ENCODE measurements around the gene NPHS2. TPM values are rescaled to one million over a fixed set of nuclear protein-coding genes. Genes with fewer than 3 reads are reported as not detected.
"Not testable (repeated sequence)": the region's sequence is repeated elsewhere in the genome, so short reads cannot be mapped to it uniquely, and the experiment has no call there.

NPHS2 gene
- total RNA-seq, 1 donor from 2014 or later: not detected

GRCh38 chr1:179549368-179549700, 26.4 kb downstream of the NPHS2 start:
- ATAC-seq: no peak
- DNase-seq (ENCODE audit: low spot score): no peak
- intact Hi-C loops (cut with DNase I): no loop called here

- DNase-seq (ENCODE audit: low spot score) (no peak), ATAC-seq (no peak)
- intact Hi-C loops (cut with DNase I): no loop called here
Observed at GRCh38 chr1:179548666-179549367, 26.9 kb downstream of the NPHS2 start.

DNA sequence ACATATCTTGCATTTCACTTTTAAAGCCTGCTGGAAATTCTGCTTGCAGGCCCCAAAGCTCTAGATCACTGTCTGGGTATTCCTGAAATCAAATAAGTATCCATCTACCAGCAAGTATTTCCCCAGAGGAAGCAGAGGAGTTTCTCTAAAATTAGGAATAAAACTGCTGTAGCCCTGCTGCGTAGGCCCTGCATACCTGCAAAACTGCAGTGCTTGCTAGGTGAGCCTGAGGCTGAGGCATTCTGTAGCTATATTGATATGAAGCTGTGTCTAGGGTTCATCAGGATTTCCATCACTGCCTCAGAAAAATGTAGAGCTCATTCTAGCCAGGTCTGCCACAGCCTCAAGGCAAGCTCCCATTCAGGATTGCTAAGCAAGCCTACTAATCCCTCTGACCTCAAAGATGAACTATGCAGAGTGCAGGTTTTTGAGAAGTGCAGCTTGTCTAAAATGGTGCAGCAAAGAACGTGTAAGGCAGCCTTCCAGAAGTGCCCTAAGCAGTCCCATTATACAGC, 28.7 kb downstream of the NPHS2 start:
- no peak for ATAC-seq
- intact Hi-C loops (cut with DNase I): no loop called here
- no peak for DNase-seq (ENCODE audit: low spot score)

DNA sequence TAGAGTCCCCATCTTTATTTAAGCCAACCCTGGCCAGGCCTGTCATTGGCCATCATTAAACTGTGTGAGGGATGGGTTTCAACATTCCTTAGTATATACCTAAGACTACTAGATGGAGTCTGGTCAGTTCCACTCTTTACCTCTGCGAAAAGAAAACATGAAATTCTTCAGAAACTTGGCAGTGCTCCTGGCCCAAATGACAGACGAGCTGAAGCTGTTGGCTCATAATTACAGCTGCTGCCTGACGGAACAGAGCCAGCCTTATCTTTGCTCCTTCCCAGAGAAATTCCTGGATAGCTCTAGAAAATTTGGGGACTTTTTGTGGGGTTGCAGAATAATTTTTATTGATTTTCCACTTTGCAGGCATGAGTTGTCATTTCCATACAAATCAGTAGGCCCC, 30.4 kb downstream of the NPHS2 start:
- intact Hi-C loops (cut with DNase I): no loop called here
- ATAC-seq: no peak

GRCh38 chr1:179541774-179542173, 34.0 kb downstream of the NPHS2 start:
- no peak for ATAC-seq
- intact Hi-C loops (cut with DNase I): no loop called here
- DNase-seq (ENCODE audit: low spot score): no peak

More for the DNA sequence above, 30.4 kb downstream of the NPHS2 start:
- no peak for DNase-seq (ENCODE audit: low spot score)

- DNase-seq (ENCODE audit: low spot score) (no peak), ATAC-seq (no peak)
- intact Hi-C loops (cut with DNase I): no loop called here
Observed at GRCh38 chr1:179530352-179530751, 45.4 kb downstream of the NPHS2 start.

DNA sequence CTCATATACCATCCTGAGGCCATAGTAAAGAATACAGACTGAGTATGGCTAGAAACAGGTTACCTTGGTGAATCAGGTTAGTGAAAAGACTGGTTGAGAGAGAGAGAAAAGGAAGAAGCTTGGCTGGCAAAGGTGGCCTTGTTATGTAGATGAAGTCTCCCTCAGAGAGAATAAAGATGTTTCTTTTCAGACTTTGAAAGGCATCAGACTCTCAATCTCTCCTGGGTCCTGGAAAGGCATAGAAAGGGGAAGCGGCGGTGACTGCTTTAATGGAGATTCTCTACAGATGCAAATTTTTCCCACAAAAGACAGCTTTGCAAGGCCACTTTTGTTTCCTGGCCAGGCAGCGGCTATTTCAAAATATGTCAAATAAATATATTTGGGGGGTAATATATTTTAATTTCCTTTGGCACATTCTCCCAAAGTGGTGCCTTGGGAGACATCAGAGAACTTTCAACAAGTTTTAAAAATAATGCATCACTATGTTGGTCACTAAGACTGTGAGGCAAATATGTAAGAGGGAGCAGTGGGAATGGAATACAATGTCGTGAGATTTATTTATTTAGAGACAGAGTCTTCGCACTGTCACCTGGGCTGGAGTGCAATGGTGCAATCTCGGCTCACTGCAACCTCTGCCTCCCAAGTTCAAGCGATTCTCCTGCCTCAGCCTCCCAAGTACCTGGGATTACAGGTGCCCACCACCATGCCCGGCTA, 46.1 kb downstream of the NPHS2 start:
- DNase-seq (ENCODE audit: low spot score) (no peak), ATAC-seq (no peak)
- intact Hi-C loops (cut with DNase I): no loop called here

GRCh38 chr1:179518544-179518943, 57.2 kb downstream of the NPHS2 start:
- DNase-seq (ENCODE audit: low spot score); intact Hi-C loops (cut with DNase I); ATAC-seq: not testable (repeated sequence)

GRCh38 chr1:179516976-179517705, 58.6 kb downstream of the NPHS2 start:
- ATAC-seq (no peak), DNase-seq (ENCODE audit: low spot score) (no peak)
- intact Hi-C loops (cut with DNase I): no loop called here

- DNase-seq (ENCODE audit: low spot score) (no peak), ATAC-seq (no peak)
- intact Hi-C loops (cut with DNase I): no loop called here
Observed at GRCh38 chr1:179510038-179510437, 65.7 kb downstream of the NPHS2 start.

- DNase-seq (ENCODE audit: low spot score) (no peak), ATAC-seq (no peak)
- intact Hi-C loops (cut with DNase I): no loop called here
Observed at GRCh38 chr1:179509384-179509783, 66.4 kb downstream of the NPHS2 start.

- no peak for DNase-seq (ENCODE audit: low spot score)
- no peak for ATAC-seq
- intact Hi-C loops (cut with DNase I): no loop called here
Observed at GRCh38 chr1:179506199-179506598, 69.5 kb downstream of the NPHS2 start.

Other genes starting within 250 kb of the NPHS2 start
- gene AXDND1, start 210.0 kb downstream of the NPHS2 start, total RNA-seq: 0.98 TPM
- not detected for gene TDRD5, start 15.9 kb upstream of the NPHS2 start, total RNA-seq
- gene FAM163A, start 167.3 kb upstream of the NPHS2 start, total RNA-seq: not detected